Ovary (tissue), 9 donors: ENCODE measurements around the gene RPL5. TPM values are rescaled to one million over a fixed set of nuclear protein-coding genes. Genes with fewer than 3 reads are reported as not detected.

ENCODE experiments used
- DNase-seq, 5 donors: peaks; one replicate each; pipeline ENCODE4 v3.0.0-alpha.2; 2019 to 2020
- H3K27ac ChIP-seq, 2 donors: fragments of 200-600 bp; one replicate each; pipeline versions ENCODE4 v1.5.1 to v1.8.0; 2019 to 2022
- H3K27me3 ChIP-seq: fragments of 200-600 bp; one replicate; pipeline ENCODE4 v1.8.0; 2022
- H3K36me3 ChIP-seq: fragments of 200-600 bp; sonication (generic); one replicate; pipeline ENCODE4 v1.5.1; 2019
- H3K4me1 ChIP-seq: one replicate; pipeline ENCODE4 v1.8.1; 2013; ENCODE audit warnings: mild to moderate bottlenecking, moderate library complexity; ENCODE audit not compliant: insufficient read depth
- H3K4me3 ChIP-seq: fragments of 200-600 bp; sonication (generic); one replicate; pipeline ENCODE4 v1.5.1; 2017
- H3K9me3 ChIP-seq, 2 donors: fragments of 200-600 bp in 1 of 2; sonication (generic) in 1 of 2; one replicate each; pipeline versions ENCODE4 v1.5.1 to v1.8.1; 2013 to 2019; ENCODE audit warnings: mild to moderate bottlenecking in 1 of 2, moderate library complexity in 1 of 2
- EP300 ChIP-seq: sonication (generic); formaldehyde crosslinking; IDR thresholded peaks from one replicate; pipeline ENCODE4 v1.6.1; 2017; ENCODE audit warnings: antibody characterized with exemption
- POLR2A ChIP-seq: fragments of 450-650 bp; IDR thresholded peaks from one replicate; pipeline ENCODE4 v1.6.1; 2017; ENCODE audit warnings: antibody characterized with exemption, mild to moderate bottlenecking, moderate library complexity
- WGBS, 3 donors: extraction: QIAGEN DNeasy Blood & Tissue Kit in 1 of 3; methylation state at CpG; one replicate each; pipeline versions ENCODE4 v1.1.5 to v1.1.7; 2013 to 2017; 5-methylcytosine and 5-hydroxymethylcytosine counted together
- intact Hi-C, 4 donors: fragments of 100-400 bp; cut with DNase I; formaldehyde crosslinking; loops; one replicate each; pipeline versions ENCODE4 v1.11.0 to v1.15.1; 2022 to 2023
- polyA plus RNA-seq, 2 donors: library from polyadenylated mRNA; stranded (reverse); fragments of 200-250 nt in 1 of 2; fragments of 350-450 nt in 1 of 2; fragmentation: Illumina TruSeq in 1 of 2; extraction: RNeasy Lipid Tissue Mini Kit (QIAGEN cat#74804) in 1 of 2; gene quantifications; one replicate each; pipeline ENCODE4 v1.2.3, GENCODE V29; 2013 to 2014
- total RNA-seq, 7 donors: library from RNA; depleted of rRNA in 2 of 7; stranded (reverse); fragments of >200 nt in 2 of 7; fragmentation: NEBNext Ultra II Directional in 3 of 7; extraction: Animal tissue kit (Norgen Biotek cat#: 25700) in 3 of 7; gene quantifications; one replicate each; pipeline versions ENCODE4 v1.1.0 to v1.2.4, GENCODE V29; 2016 to 2023
- TF ChIP-seq, protein P1 (sequence below), 3 donors: fragments of 450-650 bp in 2 of 3; fragments of 200-600 bp in 1 of 3; IDR thresholded peaks; one replicate each; pipeline versions ENCODE4 v1.5.1 to v1.8.0; 2016 to 2022; ENCODE audit warnings: antibody characterized with exemption in 3 of 3, mild to moderate bottlenecking in 1 of 3
- donor health status: DM: no; HTN: no; CAD: no; lungs with moderate emphysema.
- donor health status: DM: no; HTN: no; CAD: no.
- donor health status: Bipolar disorder and iron deficiency.
- donor health status: DM: yes; HTN: yes; CAD: no.
- donor health status: DM: no; HTN: no; CAD: no.
- donor health status: DM: yes; HTN: yes; CAD: no.

Gene RPL5
- total and polyA plus RNA-seq, 9 donors, result 1,987 to 4,964 (median 3,329) TPM

DNA sequence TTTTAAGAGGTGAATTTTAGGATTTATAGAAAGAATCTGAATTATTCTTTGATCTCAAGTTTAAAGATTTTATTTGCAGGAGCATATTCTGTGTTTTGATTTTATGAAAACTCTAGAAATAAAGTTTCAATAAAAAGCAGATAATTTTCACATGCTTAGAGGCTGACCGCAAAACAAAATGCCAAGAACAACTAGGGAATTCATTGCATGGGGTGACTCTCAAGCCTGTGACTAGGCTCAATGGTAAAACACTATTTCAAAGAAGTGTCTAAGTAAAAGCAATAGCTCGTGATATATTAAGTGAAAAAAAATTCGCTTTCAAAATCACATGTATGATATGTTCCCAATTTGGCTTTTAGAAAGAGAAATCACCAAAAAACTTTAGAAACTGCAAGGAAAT is 49.6 kb downstream of the RPL5 start:
- Histone ChIP-seq H3K27me3 (no peaks in the 10 kb centered on the region), H3K4me1 (peaks cover 1% of the 10 kb centered on the region), H3K27ac (no peak overlapping the region), H3K36me3 (no peaks in the 10 kb centered on the region), H3K9me3 (no peaks in the 10 kb centered on the region), H3K4me3 (no peak overlapping the region)
- 58 to 77% (median 61%) methylated on average over 3 of the region's 3 CpGs for WGBS, 3 donors
- DNase-seq, result no peak
- intact Hi-C loops, result no loop called here
- TF ChIP-seq POLR2A, result no peak
- TF ChIP-seq EP300, result no peak
- TF ChIP-seq, protein P1, sequence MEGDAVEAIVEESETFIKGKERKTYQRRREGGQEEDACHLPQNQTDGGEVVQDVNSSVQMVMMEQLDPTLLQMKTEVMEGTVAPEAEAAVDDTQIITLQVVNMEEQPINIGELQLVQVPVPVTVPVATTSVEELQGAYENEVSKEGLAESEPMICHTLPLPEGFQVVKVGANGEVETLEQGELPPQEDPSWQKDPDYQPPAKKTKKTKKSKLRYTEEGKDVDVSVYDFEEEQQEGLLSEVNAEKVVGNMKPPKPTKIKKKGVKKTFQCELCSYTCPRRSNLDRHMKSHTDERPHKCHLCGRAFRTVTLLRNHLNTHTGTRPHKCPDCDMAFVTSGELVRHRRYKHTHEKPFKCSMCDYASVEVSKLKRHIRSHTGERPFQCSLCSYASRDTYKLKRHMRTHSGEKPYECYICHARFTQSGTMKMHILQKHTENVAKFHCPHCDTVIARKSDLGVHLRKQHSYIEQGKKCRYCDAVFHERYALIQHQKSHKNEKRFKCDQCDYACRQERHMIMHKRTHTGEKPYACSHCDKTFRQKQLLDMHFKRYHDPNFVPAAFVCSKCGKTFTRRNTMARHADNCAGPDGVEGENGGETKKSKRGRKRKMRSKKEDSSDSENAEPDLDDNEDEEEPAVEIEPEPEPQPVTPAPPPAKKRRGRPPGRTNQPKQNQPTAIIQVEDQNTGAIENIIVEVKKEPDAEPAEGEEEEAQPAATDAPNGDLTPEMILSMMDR (IDR thresholded peaks at IDR 0.05), result no peak

DNA sequence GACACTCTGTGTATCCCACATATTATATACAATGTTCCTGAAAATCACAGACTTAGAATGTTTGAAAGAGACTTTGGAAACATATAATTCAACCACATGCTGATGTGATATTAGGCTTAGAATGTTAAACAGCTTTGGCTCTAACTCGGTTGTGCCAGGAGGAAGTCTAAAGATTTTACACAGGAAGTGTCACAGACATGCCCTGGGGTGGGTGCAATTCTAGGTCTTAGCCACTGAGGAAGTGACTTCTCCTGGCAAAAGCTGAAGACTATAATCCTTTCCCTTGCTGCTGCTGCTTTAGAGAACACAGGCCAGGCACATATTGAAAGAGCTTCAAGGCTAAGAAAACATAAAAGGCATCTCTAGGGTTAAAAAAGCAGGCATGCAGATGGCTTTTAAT is 51.0 kb downstream of the RPL5 start:
- no peaks in the 10 kb centered on the region for H3K9me3 ChIP-seq
- H3K36me3 ChIP-seq, result no peaks in the 10 kb centered on the region
- TF ChIP-seq EP300, result no peak
- TF ChIP-seq, protein P1 (IDR thresholded peaks at IDR 0.05), result no peak
- TF ChIP-seq POLR2A, result no peak
- H3K27me3 ChIP-seq, result no peaks in the 10 kb centered on the region
- intact Hi-C loops, result no loop called here
- no peak overlapping the region for H3K27ac ChIP-seq
- DNase-seq, result no peak
- no peaks in the 10 kb centered on the region for H3K4me1 ChIP-seq
- no peak overlapping the region for H3K4me3 ChIP-seq
- 58 to 69% (median 67%) methylated on average over 1 of the region's 1 CpG for WGBS, 3 donors

DNA sequence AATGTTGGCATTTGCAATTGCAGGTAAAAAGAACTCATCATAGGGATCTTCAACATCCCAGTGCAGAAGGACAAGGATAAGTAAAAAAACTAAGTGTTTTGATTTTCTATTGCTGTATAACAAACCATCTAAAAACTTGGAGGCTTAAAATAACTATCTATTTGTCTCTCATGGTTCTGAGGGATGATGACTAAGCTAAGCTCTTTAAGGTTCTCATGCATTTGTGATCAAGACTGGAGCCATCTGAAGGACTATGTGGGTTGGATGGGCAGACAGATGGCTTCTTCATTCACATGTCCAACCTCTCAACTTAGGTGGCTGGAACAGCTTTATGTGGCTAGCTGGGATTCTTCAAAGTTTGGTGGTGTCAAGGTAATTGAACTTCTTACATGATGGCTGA is 51.5 kb downstream of the RPL5 start:
- no peak overlapping the region for H3K4me3 ChIP-seq
- no peak for DNase-seq
- no peak for TF ChIP-seq EP300

DNA sequence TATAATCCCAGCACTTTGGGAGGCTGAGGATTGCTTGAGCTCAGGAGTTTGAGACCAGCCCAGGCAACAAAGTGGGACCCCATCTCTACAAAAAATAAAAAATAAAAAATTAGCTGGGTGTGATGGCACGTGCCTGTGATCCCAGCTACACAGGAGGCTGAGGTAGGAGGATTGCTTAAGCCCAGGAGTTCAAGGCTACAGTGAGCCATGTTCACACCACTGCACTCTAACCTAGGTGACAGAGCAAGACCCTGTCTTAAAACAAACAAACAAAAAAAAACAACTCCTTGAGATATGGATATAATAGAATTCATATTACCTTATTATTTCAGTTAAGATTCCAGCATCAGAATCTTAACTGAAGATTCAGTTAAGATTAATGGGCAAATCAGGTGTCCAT is 52.4 kb downstream of the RPL5 start:
- no peaks in the 10 kb centered on the region for H3K36me3 ChIP-seq
- no peaks in the 10 kb centered on the region for H3K27me3 ChIP-seq
- intact Hi-C loops, result no loop called here
- WGBS, 3 donors, result 71 to 90% (median 79%) methylated on average over 1 of the region's 1 CpG
- no peak overlapping the region for H3K4me3 ChIP-seq
- TF ChIP-seq, protein P1 (IDR thresholded peaks at IDR 0.05), result no peak
- no peak for TF ChIP-seq EP300
- no peak for TF ChIP-seq POLR2A
- H3K9me3 ChIP-seq, result no peaks in the 10 kb centered on the region
- no peak for DNase-seq
- H3K27ac ChIP-seq, result no peak overlapping the region
- no peaks in the 10 kb centered on the region for H3K4me1 ChIP-seq

More for the DNA sequence above, 51.5 kb downstream of the RPL5 start:
- Histone ChIP-seq H3K27ac (no peak overlapping the region), H3K36me3 (no peaks in the 10 kb centered on the region), H3K4me1 (no peaks in the 10 kb centered on the region), H3K9me3 (no peaks in the 10 kb centered on the region), H3K27me3 (no peaks in the 10 kb centered on the region)
- intact Hi-C loops, result no loop called here

- no peaks in the 10 kb centered on the region for H3K9me3 ChIP-seq
- H3K4me1 ChIP-seq, result no peaks in the 10 kb centered on the region
- TF ChIP-seq POLR2A, result no peak
- TF ChIP-seq, protein P1 (IDR thresholded peaks at IDR 0.05), result no peak
- no peak for TF ChIP-seq EP300
- H3K27me3 ChIP-seq, result no peaks in the 10 kb centered on the region
- no peaks in the 10 kb centered on the region for H3K36me3 ChIP-seq
- no peak overlapping the region for H3K4me3 ChIP-seq
- WGBS, 3 donors, result 92 to 95% (median 94%) methylated on average over 2 of the region's 2 CpGs
- no peak overlapping the region for H3K27ac ChIP-seq
- intact Hi-C loops, result no loop called here
- DNase-seq, result no peak
Measured at GRCh38 chr1:92886886-92887419, 55.1 kb downstream of the RPL5 start.
